Mesothelial cell of epicardium (in vitro differentiated cells): ENCODE results near the gene ALG1. TPM values are rescaled to one million over a fixed set of nuclear protein-coding genes. Genes with fewer than 3 reads are reported as not detected.
"Not testable (repeated sequence)": the region's sequence is repeated elsewhere in the genome, so short reads cannot be mapped to it uniquely, and the experiment has no call there.

Experiments
- DNase-seq, 2 experiments: peaks; one replicate each; pipeline ENCODE4 v3.0.0; 2021; ENCODE audit warnings: low spot score in 2 of 2; ENCODE audit not compliant: unreplicated experiment in 2 of 2
- H3K27ac Mint-ChIP-seq: 2 replicates; pipeline ENCODE4 v1.8.0; 2021; ENCODE audit warnings: mixed read lengths
- H3K27me3 Mint-ChIP-seq: 2 replicates; pipeline ENCODE4 v1.8.0; 2021; ENCODE audit warnings: low read depth, mixed read lengths
- H3K36me3 Mint-ChIP-seq: 2 replicates; pipeline ENCODE4 v1.8.0; 2021; ENCODE audit warnings: mixed read lengths
- H3K4me1 Mint-ChIP-seq: 2 replicates; pipeline ENCODE4 v1.8.0; 2021; ENCODE audit warnings: mixed read lengths
- H3K4me3 Mint-ChIP-seq: 2 replicates; pipeline ENCODE4 v1.8.0; 2021; ENCODE audit warnings: mild to moderate bottlenecking, moderate library complexity, mixed read lengths
- H3K9me3 Mint-ChIP-seq: 2 replicates; pipeline ENCODE4 v1.8.0; 2021; ENCODE audit warnings: mixed read lengths
- total RNA-seq: library from RNA; stranded (reverse); gene quantifications from 3 replicates; pipeline ENCODE4 v1.2.1, GENCODE V29; 2021
- TF ChIP-seq, protein P1 (sequence below): fragments of 200-600 bp; sonication (generic); IDR thresholded peaks from one replicate; pipeline ENCODE4 v1.5.0; 2021; ENCODE audit warnings: antibody characterized with exemption; ENCODE audit not compliant: unreplicated experiment

Gene ALG1
- total RNA-seq, 1 donor from 2014 or later, result 21.3 TPM

DNA sequence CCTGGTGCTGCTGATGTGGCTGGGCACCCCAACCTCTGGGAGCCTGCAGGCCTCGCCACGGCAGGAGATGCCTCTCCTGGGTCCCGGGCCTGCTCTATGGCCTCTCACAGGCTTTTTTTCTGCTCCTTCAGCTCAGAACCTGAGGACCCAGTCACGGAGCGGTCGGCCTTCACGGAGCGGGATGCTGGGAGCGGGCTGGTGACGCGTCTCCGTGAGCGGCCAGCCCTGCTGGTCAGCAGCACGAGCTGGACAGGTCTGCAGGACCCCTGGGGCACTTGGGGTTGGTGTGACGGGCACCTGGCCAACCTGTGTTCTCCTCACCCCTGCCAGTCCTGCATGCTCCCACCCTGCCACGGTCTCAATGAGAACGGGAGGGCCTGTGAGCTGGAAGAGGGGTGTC lies 7.0 kb downstream of the ALG1 start:
- no peak for DNase-seq
- Mint-ChIP-seq H3K27me3 (no peaks in the 10 kb centered on the region), H3K9me3 (no peaks in the 10 kb centered on the region), H3K4me1 (no peaks in the 10 kb centered on the region), H3K4me3 (no peak overlapping the region), H3K27ac (no peak overlapping the region), H3K36me3 (peaks cover 17% of the 10 kb centered on the region)
- TF ChIP-seq, protein P1, sequence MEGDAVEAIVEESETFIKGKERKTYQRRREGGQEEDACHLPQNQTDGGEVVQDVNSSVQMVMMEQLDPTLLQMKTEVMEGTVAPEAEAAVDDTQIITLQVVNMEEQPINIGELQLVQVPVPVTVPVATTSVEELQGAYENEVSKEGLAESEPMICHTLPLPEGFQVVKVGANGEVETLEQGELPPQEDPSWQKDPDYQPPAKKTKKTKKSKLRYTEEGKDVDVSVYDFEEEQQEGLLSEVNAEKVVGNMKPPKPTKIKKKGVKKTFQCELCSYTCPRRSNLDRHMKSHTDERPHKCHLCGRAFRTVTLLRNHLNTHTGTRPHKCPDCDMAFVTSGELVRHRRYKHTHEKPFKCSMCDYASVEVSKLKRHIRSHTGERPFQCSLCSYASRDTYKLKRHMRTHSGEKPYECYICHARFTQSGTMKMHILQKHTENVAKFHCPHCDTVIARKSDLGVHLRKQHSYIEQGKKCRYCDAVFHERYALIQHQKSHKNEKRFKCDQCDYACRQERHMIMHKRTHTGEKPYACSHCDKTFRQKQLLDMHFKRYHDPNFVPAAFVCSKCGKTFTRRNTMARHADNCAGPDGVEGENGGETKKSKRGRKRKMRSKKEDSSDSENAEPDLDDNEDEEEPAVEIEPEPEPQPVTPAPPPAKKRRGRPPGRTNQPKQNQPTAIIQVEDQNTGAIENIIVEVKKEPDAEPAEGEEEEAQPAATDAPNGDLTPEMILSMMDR, result no peak

DNA sequence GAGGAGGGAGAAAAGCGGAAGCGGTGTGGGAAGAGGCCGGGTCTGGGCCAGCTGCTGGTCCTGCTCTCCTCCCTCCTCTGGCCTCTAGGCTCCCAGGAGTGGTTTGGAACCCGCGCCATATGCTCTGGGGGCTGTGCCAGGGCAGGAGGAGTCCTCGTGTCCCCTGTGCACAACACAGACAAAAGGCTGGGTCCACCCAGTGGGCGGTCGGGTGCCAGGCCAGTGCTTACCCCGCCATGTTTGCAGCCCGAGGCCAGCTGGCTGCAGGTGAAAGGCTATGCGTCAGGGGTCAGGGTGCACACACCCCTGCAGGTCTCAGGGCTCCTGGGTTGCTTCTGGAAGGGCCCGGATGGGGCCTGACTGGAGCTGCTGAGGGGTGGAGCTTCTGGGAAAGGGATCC lies 8.8 kb downstream of the ALG1 start:
- H3K4me1 Mint-ChIP-seq, H3K27me3 Mint-ChIP-seq, H3K9me3 Mint-ChIP-seq, H3K27ac Mint-ChIP-seq, DNase-seq, H3K4me3 Mint-ChIP-seq: not testable (repeated sequence)
- peaks cover 28% of the 10 kb centered on the region for H3K36me3 Mint-ChIP-seq

DNA sequence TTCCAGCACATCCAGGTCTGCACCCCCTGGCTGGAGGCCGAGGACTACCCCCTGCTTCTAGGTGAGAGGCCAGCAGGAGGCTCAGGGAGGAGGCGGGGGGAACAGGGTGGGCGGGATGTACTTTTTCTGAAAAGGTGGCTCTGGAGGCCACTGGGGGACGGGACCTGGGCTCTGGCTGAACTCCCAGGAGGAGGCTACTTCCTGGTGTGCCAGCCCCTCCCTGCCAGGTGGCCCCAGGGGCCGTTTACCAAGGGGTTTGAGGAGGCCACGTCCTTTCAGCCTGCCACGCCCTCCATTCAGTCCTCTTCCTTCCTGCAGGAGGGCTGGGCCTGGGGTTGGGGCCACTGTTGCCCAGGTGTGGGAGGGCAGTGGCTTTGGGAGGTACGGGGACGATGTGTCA lies 9.4 kb downstream of the ALG1 start:
- H3K27ac Mint-ChIP-seq, H3K4me1 Mint-ChIP-seq: not testable (repeated sequence)
- H3K36me3 Mint-ChIP-seq, result peaks cover 27% of the 10 kb centered on the region

DNA sequence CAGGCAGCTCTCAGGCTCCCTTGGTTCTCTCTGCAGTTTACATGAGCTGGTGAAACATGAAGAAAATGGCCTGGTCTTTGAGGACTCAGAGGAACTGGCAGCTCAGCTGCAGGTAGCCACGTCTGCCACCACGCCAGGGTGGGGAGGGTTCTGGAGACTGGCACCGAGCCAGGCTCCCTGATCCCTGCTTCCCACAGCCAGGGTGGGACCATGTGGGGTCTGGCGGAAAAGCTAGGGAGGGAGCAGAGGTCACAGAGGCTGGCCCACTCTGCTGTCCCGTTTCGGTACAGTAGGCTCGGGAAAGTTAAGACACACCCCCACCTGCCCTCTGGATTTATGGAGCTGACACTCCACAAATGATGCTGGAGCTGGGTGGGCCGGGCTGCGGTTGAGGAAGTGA lies 12.0 kb downstream of the ALG1 start:
- not testable (repeated sequence) for H3K4me3 Mint-ChIP-seq, DNase-seq, H3K27ac Mint-ChIP-seq, H3K27me3 Mint-ChIP-seq, H3K9me3 Mint-ChIP-seq, H3K4me1 Mint-ChIP-seq
- peaks cover 28% of the 10 kb centered on the region for H3K36me3 Mint-ChIP-seq

More for the DNA sequence above, 9.4 kb downstream of the ALG1 start:
- not testable (repeated sequence) for H3K27me3 Mint-ChIP-seq, DNase-seq, H3K4me3 Mint-ChIP-seq, H3K9me3 Mint-ChIP-seq

DNA sequence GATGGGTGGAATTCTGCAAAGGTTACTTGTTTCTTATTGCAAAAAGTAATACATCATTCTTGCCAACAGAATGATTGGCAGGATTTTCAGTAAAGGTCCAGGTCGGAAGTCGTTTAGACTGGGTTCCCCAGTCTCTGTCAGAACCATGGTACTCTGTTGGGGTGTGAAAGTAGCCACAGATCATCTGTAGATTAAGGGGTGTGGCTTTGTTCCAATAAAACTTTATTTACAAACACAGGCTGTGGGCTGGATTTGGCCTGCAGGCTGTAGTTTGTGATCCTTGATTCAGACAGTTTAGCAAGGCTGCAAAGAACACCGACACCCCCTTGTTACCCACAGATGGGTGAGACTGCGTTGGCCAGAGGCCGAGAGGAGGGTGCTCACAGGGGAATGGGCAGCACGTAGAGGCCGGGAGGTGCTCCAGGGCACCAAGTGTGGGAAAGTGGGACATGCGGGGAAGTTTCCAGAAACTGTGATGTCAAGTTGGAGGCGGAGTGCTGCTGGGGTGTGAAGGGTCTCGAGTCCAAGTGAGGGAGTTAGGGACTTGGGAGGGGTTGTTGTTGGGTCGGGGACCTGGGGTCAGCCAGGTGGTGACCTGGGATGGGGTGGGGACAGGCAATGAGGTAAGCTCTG lies 12.6 kb downstream of the ALG1 start:
- DNase-seq, H3K4me3 Mint-ChIP-seq, H3K4me1 Mint-ChIP-seq, H3K27ac Mint-ChIP-seq, H3K9me3 Mint-ChIP-seq, H3K27me3 Mint-ChIP-seq: not testable (repeated sequence)
- H3K36me3 Mint-ChIP-seq, result peaks cover 28% of the 10 kb centered on the region

DNA sequence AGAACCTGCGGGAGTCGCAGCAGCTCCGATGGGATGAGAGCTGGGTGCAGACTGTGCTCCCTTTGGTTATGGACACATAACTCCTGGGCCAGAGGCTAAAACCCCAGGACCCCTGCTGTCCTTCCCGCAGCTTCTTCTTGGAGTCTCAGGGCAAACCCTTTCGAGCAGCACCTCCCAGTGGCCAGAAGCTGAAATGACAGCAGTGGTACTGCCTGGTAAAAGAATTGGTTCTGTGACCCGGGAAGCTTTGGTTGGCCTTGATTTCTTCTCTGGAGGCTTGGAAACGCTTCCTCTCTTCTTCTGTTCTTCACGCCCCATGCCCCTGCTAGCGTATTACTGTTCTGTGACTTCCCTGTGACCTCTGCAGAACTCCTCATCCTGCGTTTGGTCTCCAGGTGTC lies 13.2 kb downstream of the ALG1 start:
- not testable (repeated sequence) for H3K27ac Mint-ChIP-seq, DNase-seq, H3K9me3 Mint-ChIP-seq, H3K4me3 Mint-ChIP-seq, H3K27me3 Mint-ChIP-seq, H3K4me1 Mint-ChIP-seq
- H3K36me3 Mint-ChIP-seq, result peaks cover 26% of the 10 kb centered on the region
- TF ChIP-seq, protein P1, result peak; percentile 48

DNA sequence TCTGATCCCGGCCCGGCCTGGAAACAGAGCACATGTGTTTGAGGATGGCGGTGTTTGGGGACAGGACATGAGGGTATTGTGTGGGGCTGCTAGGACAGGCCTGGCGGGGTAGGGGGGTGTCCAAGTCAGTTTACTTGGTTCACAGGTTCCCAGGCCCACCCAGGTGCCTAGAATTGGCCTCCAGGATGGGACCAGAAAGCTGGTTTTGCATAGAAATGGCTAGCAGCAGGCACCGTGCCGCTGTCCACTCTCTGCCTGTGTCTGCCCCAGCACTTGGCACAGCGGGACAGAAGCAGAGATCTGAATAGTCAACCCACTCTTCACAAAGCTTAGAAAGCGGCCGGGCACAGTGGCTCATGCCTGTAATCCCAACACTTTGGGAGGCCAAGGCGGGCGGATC lies 14.1 kb downstream of the ALG1 start:
- DNase-seq, H3K9me3 Mint-ChIP-seq, H3K27me3 Mint-ChIP-seq, H3K27ac Mint-ChIP-seq, H3K4me1 Mint-ChIP-seq, H3K4me3 Mint-ChIP-seq: not testable (repeated sequence)
- peaks cover 29% of the 10 kb centered on the region for H3K36me3 Mint-ChIP-seq

DNA sequence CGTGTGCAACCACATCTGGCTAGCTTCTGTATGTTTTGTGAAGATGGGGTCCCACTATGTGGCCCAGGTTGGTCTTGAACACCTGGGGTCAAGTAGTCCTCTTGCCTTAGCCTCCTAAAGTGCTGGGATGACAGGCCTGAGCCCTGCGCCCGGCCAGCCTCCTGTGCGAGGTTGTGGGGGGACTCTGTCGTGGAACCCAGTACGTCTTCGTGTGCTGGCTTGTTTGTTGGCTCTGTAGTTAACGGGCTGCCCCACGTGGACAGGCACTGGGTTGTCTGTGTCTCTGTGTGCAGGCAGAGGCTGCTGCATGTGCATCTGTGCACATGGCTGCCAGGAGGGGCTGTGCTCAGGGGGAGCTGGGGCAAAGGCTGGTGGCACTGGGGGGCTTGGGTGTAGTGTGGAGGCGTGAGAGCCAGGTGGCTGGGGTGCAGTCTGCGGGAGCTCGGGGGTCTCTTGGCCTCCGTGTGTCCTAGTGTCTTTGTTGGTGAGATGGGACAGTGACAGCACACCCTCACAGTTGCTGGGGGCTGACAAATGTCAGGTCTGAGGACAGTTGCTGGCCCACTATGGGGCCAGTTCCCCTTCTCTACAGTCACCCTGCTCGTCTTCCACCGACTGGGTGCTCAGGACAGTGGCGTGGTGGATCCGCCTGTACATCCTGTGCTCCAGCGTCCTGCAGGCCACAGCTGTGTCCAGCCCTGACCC lies 16.6 kb downstream of the ALG1 start:
- not testable (repeated sequence) for H3K27ac Mint-ChIP-seq, DNase-seq, H3K4me3 Mint-ChIP-seq, H3K4me1 Mint-ChIP-seq, H3K27me3 Mint-ChIP-seq, H3K9me3 Mint-ChIP-seq
- H3K36me3 Mint-ChIP-seq, result peaks cover 26% of the 10 kb centered on the region

DNA sequence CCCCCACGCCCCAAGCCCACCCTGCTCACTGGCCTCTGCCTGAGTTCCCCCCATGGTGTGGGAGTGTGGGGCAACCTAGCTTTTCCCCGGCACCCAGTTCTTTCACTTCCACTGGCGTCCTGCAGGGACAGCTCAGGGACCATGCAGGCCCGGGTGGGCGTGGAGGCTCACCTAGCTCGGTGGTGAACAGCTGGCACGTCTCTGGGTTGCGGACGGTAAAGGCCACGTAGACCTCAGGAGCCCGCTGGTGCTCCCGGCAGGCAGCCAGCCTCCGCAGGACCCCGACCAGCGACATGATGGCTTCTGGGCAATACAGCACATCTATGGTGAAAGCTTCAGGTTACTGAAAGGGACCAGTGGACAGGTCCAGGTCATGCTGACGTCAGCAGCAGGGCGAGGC lies 17.3 kb downstream of the ALG1 start:
- H3K4me3 Mint-ChIP-seq, H3K9me3 Mint-ChIP-seq, H3K27me3 Mint-ChIP-seq, H3K27ac Mint-ChIP-seq, H3K4me1 Mint-ChIP-seq, DNase-seq: not testable (repeated sequence)
- H3K36me3 Mint-ChIP-seq, result peaks cover 22% of the 10 kb centered on the region

DNA sequence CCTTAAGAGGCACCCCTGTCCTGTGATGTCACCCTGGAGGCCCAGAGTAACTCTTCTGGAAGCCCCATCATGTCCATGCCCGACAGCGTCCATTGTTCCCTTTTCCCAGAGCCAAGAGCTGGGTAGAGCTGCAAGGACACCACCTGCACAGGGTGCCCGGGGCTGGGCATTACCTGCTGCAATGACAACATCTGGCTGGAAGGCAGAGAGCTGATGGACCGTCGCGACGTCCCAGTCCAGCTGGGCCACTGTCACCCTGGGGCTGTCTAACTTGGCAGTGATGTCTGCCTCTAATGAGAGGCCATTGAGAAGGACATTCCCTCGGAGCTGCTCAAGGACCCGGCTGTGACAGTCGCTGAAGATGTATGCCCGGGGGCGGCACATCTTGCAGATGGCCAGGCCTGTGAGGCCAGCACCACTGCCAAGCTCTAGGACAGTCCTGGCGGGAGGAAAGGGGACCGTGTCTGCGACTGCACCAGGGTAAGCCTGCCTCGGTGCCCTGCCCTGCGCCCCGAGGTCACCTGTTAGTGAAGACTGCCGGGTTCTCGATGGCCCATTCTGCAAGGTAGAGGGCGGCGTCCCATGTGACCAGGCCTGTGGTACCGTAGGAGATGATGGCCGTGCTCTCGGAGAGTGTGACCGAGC lies 18.4 kb downstream of the ALG1 start:
- not testable (repeated sequence) for H3K27me3 Mint-ChIP-seq, H3K4me3 Mint-ChIP-seq, H3K27ac Mint-ChIP-seq, H3K9me3 Mint-ChIP-seq, DNase-seq, H3K4me1 Mint-ChIP-seq
- H3K36me3 Mint-ChIP-seq, result peaks cover 11% of the 10 kb centered on the region

DNA sequence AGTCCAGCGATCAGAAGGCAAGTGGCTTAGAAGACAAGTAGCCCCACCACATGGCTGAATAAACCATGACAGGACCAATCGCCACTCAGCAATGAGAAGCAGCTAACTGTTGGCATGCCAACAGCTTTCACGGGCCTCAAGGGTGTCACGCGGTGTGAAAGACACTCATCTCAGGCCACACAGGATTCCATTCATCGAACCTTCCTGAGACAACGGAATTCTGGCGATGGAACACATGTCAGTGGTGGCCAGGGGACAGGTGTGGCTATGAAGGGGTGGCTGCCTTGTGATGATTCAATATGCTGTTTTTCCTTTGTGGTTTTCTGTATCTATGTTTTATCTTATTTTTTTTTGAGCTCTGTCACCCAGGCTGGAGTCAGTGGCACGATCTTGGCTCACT lies 18.9 kb downstream of the ALG1 start:
- not testable (repeated sequence) for H3K4me1 Mint-ChIP-seq, H3K9me3 Mint-ChIP-seq, DNase-seq, H3K27ac Mint-ChIP-seq, H3K4me3 Mint-ChIP-seq, H3K27me3 Mint-ChIP-seq, H3K36me3 Mint-ChIP-seq

DNA sequence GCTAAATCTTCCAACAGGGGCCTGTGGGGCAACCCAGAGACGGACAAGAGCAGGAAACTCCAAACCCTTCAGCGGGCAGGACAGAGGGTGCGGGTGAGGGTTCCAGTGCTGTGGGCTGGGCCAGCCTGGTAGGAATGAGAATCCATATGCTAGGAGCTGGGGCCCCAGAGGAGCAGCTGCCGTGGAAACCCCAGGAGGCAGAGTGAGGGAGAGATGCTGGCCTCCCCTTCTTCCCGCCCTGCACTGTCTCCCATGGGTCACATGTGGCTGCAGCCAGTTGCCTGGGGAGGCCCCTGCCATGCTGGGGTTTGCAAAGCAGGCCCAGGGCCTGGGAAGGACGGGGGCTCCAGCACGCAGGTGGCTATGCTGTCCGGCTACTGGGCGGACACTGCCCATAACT lies 21.4 kb downstream of the ALG1 start:
- not testable (repeated sequence) for H3K27me3 Mint-ChIP-seq, H3K4me1 Mint-ChIP-seq, H3K9me3 Mint-ChIP-seq, H3K4me3 Mint-ChIP-seq, DNase-seq, H3K36me3 Mint-ChIP-seq
- peak overlapping the region; percentile 53 for H3K27ac Mint-ChIP-seq
